PC-3 (cell line): ENCODE measurements around the gene STX2.

Experiments used
- EZH2 ChIP-seq: fragments of 300-600 bp; sonication (generic); IDR thresholded peaks from one replicate; pipeline ENCODE4 v1.6.1; 2017; ENCODE audit warnings: antibody characterized with exemption, mild to moderate bottlenecking, low read length; ENCODE audit not compliant: unreplicated experiment
- EZH2phosphoT487 ChIP-seq: fragments of 300-600 bp; sonication (generic); IDR thresholded peaks from 2 replicates; pipeline ENCODE4 v1.6.1; 2018; ENCODE audit warnings: mild to moderate bottlenecking, antibody characterized with exemption, low read length, borderline replicate concordance
- TF ChIP-seq, protein P1 (sequence below): fragments of 300-600 bp; sonication (generic); conservative IDR thresholded peaks from 2 replicates; pipeline ENCODE4 v1.5.1; 2017; ENCODE audit warnings: antibody characterized with exemption, low read depth, mild to moderate bottlenecking, low read length

DNA sequence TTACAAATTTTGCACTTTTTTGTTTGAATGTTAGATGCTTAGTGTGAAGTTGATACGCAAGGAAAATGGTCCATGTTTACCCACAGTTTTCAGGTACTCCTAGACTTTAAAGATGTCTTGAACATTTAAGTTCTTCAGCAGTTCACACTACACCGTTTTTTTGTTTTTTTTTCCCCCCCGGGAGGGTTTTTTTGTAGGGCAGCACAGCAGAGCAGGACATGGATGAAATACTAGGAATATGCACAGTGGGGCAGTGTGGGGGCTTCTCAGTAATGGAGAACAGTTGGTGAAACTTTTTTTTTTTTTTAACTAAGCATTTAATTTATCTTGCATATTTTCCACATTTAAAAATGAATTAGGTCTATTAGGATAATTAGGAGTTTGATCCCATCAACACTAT, 37.7 kb upstream of the STX2 start:
- TF ChIP-seq, protein P1, sequence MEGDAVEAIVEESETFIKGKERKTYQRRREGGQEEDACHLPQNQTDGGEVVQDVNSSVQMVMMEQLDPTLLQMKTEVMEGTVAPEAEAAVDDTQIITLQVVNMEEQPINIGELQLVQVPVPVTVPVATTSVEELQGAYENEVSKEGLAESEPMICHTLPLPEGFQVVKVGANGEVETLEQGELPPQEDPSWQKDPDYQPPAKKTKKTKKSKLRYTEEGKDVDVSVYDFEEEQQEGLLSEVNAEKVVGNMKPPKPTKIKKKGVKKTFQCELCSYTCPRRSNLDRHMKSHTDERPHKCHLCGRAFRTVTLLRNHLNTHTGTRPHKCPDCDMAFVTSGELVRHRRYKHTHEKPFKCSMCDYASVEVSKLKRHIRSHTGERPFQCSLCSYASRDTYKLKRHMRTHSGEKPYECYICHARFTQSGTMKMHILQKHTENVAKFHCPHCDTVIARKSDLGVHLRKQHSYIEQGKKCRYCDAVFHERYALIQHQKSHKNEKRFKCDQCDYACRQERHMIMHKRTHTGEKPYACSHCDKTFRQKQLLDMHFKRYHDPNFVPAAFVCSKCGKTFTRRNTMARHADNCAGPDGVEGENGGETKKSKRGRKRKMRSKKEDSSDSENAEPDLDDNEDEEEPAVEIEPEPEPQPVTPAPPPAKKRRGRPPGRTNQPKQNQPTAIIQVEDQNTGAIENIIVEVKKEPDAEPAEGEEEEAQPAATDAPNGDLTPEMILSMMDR: no peak
- TF ChIP-seq EZH2phosphoT487: no peak
- TF ChIP-seq EZH2: no peak
